ENCODE results near the gene METTL1. TPM values are rescaled to one million over a fixed set of nuclear protein-coding genes. Genes with fewer than 3 reads are reported as not detected.

Gene METTL1
- total RNA-seq, 1 experiment from 2014 or later = 17.9 TPM

GRCh38 chr12:57741844-57742738 lies 29.8 kb downstream of the METTL1 start:
- CTCF ChIA-PET = no interaction called here
- intact Hi-C loops (cut with micrococcal nuclease; ENCODE audit: unreplicated experiment) = no loop called here

GRCh38 chr12:57741413-57741789 lies 30.5 kb downstream of the METTL1 start:
- Histone ChIP-seq H3K27ac (no peak overlapping the region), H3K4me1 (replicated peaks; ENCODE audit: insufficient read depth) (peaks cover 13% of the 10 kb centered on the region), H3F3A (ENCODE audit: insufficient read depth, low read depth) (peaks cover 17% of the 10 kb centered on the region), H3K27me3 (ENCODE audit: insufficient read depth, low read depth) (peaks cover 8% of the 10 kb centered on the region; the same call in 1 of the 2 replicates), H3K36me3 (ENCODE audit: low read depth) (no peaks in the 10 kb centered on the region), H3K79me2 (ENCODE audit: low read depth) (peaks cover 5% of the 10 kb centered on the region), H3K9me2 (ENCODE audit: insufficient read depth) (no peaks in the 10 kb centered on the region), H3K9me3 (ENCODE audit: insufficient read depth, low read depth) (no peaks in the 10 kb centered on the region), H3K4me2 (peak overlapping the region; percentile 30; the same call in 1 of the 2 replicates), H2AFZ (no peak overlapping the region), H4K20me1 (ENCODE audit: insufficient read depth) (no peaks in the 10 kb centered on the region), H3K4me3 (no peak overlapping the region)
- intact Hi-C loops (cut with micrococcal nuclease; ENCODE audit: unreplicated experiment) = no loop called here
- TF ChIP-seq, protein P1, sequence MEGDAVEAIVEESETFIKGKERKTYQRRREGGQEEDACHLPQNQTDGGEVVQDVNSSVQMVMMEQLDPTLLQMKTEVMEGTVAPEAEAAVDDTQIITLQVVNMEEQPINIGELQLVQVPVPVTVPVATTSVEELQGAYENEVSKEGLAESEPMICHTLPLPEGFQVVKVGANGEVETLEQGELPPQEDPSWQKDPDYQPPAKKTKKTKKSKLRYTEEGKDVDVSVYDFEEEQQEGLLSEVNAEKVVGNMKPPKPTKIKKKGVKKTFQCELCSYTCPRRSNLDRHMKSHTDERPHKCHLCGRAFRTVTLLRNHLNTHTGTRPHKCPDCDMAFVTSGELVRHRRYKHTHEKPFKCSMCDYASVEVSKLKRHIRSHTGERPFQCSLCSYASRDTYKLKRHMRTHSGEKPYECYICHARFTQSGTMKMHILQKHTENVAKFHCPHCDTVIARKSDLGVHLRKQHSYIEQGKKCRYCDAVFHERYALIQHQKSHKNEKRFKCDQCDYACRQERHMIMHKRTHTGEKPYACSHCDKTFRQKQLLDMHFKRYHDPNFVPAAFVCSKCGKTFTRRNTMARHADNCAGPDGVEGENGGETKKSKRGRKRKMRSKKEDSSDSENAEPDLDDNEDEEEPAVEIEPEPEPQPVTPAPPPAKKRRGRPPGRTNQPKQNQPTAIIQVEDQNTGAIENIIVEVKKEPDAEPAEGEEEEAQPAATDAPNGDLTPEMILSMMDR (conservative IDR thresholded peaks at IDR 0.05) = no peak
- no peak for TF ChIP-seq EZH2 (IDR thresholded peaks at IDR 0.05; ENCODE audit: low read depth)
- no TSS peak for BruUV-seq (replicated peaks)
- CTCF ChIA-PET = no interaction called here
- no peak for DNase-seq
- POLR2A ChIA-PET (ENCODE audit: unreplicated experiment) = interaction anchor here (0.6 to 0.7 kb wide), 2 partner anchors 18 to 283 kb away, joined by 3 read pairs; no protein-coding TSS in a partner anchor

More at GRCh38 chr12:57741844-57742738, 29.8 kb downstream of the METTL1 start:
- peak in 1 of 2 experiments; percentile 51 for DNase-seq
- Histone ChIP-seq H3K36me3 (ENCODE audit: low read depth) (peaks cover 2% of the 10 kb centered on the region; the same call in 1 of the 2 replicates), H3K9me2 (ENCODE audit: insufficient read depth) (no peaks in the 10 kb centered on the region), H3K27me3 (ENCODE audit: insufficient read depth, low read depth) (0 out of 2 replicates have a peak, but pooled peaks cover 1% of the 10 kb centered on the region), H3K79me2 (ENCODE audit: low read depth) (peaks cover 5% of the 10 kb centered on the region), H3K4me3 (no peak overlapping the region), H3K4me1 (replicated peaks; ENCODE audit: insufficient read depth) (peaks cover 13% of the 10 kb centered on the region), H3K4me2 (peak overlapping the region; percentile 30), H2AFZ (no peak overlapping the region), H3F3A (ENCODE audit: insufficient read depth, low read depth) (peaks cover 18% of the 10 kb centered on the region), H3K27ac (no peak overlapping the region), H4K20me1 (ENCODE audit: insufficient read depth) (no peaks in the 10 kb centered on the region), H3K9me3 (ENCODE audit: insufficient read depth, low read depth) (no peaks in the 10 kb centered on the region)
- TF ChIP-seq, protein P1 (conservative IDR thresholded peaks at IDR 0.05) = peak; percentile 27; the same call in 1 of the 2 replicates
- TF ChIP-seq EZH2 (IDR thresholded peaks at IDR 0.05; ENCODE audit: low read depth) = no peak
- no TSS peak for BruUV-seq (replicated peaks)
- POLR2A ChIA-PET (ENCODE audit: unreplicated experiment) = no interaction called here

DNA sequence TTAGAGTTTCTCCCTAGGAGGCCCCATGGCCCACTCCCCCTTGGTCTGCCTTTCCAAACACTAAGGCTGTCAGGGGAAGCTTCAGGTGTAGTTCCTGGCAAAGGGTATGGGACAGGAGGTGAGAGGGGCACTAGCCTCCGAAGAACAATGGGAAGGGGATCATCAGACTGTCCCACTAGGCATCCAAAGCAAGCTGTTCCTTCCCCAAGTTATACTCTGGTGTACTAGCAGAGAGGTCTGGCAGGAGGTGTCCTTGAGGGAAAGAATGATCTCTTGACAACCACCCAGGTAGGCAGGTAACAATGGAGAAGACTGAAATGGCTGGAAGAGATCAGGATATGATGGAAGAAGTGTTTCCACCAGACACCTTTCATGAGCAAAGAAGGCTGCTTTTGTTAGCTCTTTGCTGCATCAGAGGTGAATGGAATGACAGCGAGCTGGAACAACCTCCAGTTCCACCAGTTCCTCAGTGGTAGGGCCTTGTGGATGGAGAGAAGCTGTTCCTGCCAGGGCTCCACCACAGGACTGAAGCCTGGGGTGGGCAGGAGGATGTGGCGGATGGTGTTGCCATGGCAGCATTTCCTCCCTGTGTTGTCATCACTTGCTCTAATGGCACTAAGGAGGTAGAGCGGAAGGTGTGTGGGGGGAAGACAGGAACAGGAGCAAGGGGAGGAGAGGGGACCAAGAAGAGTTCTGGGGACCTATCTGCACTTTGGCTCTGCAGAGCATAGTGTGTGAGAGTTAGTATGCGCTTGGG lies 31.1 kb downstream of the METTL1 start:
- peaks cover 10% of the 10 kb centered on the region; the same call in 1 of the 2 replicates for H3K27me3 ChIP-seq (ENCODE audit: insufficient read depth, low read depth)

More for the DNA sequence above, 31.1 kb downstream of the METTL1 start:
- POLR2A ChIA-PET (ENCODE audit: unreplicated experiment) = interaction anchor here (0.6 to 0.7 kb wide), 2 partner anchors 19 to 282 kb away, joined by 3 read pairs; no protein-coding TSS in a partner anchor
- TF ChIP-seq, protein P1 (conservative IDR thresholded peaks at IDR 0.05) = no peak
- no peak for TF ChIP-seq EZH2 (IDR thresholded peaks at IDR 0.05; ENCODE audit: low read depth)
- no TSS peak for BruUV-seq (replicated peaks)
- no peaks in the 10 kb centered on the region for H3K36me3 ChIP-seq (ENCODE audit: low read depth)
- H3F3A ChIP-seq (ENCODE audit: insufficient read depth, low read depth) = peaks cover 12% of the 10 kb centered on the region; the same call in 1 of the 2 replicates
- no peak overlapping the region for H2AFZ ChIP-seq
- no peak overlapping the region for H3K27ac ChIP-seq
- no peaks in the 10 kb centered on the region for H3K9me2 ChIP-seq (ENCODE audit: insufficient read depth)
- no peak for DNase-seq
- H3K4me2 ChIP-seq = no peak overlapping the region
- no peaks in the 10 kb centered on the region for H4K20me1 ChIP-seq (ENCODE audit: insufficient read depth)
- peaks cover 5% of the 10 kb centered on the region for H3K79me2 ChIP-seq (ENCODE audit: low read depth)
- peaks cover 10% of the 10 kb centered on the region for H3K4me1 ChIP-seq (replicated peaks; ENCODE audit: insufficient read depth)
- no peak overlapping the region for H3K4me3 ChIP-seq
- CTCF ChIA-PET = no interaction called here
- intact Hi-C loops (cut with micrococcal nuclease; ENCODE audit: unreplicated experiment) = no loop called here
- H3K9me3 ChIP-seq (ENCODE audit: insufficient read depth, low read depth) = no peaks in the 10 kb centered on the region

Measured in PC-9 (cell line).